ENCODE measurements around the gene YEATS4.

- TF ChIP-seq POLR2A (IDR thresholded peaks at IDR 0.05): no peak
- TF ChIP-seq CTCF (IDR thresholded peaks at IDR 0.05 in 4 of 5, conservative IDR thresholded peaks at IDR 0.05 in 1 of 5): no peak
Measured at GRCh38 chr12:69397978-69398377, 38.4 kb downstream of the YEATS4 start.
